Aorta (tissue), 5 donors: Measurements from ENCODE around the gene TMEM233. TPM values are rescaled to one million over a fixed set of nuclear protein-coding genes. Genes with fewer than 3 reads are reported as not detected.
"Not testable (repeated sequence)": the region's sequence is repeated elsewhere in the genome, so short reads cannot be mapped to it uniquely, and the experiment has no call there.

Experiments used
- ATAC-seq: fragments of 200-7000 bp; cut with Tn5 transposase; one replicate; pipeline ENCODE4 v1.9.1; 2022; ENCODE audit warnings: moderate library complexity; ENCODE audit not compliant: low FRiP score
- DNase-seq, 2 donors: peaks; one replicate each; pipeline ENCODE4 v3.0.0-alpha.2; 2020
- H3K27ac ChIP-seq, 2 donors: one replicate each; pipeline ENCODE4 v1.5.1; 2013; ENCODE audit warnings: low read length in 2 of 2, mild to moderate bottlenecking in 2 of 2, moderate library complexity in 2 of 2, control low read depth in 1 of 2, inconsistent platforms in 1 of 2, low read depth in 1 of 2
- H3K27me3 ChIP-seq, 2 donors: one replicate each; pipeline ENCODE4 v1.6.1; 2013; ENCODE audit warnings: control low read depth in 1 of 2, low read length in 1 of 2, mild to moderate bottlenecking in 1 of 2, moderate library complexity in 1 of 2; ENCODE audit not compliant: insufficient read depth in 2 of 2, control insufficient read depth in 1 of 2
- H3K36me3 ChIP-seq, 2 donors: one replicate each; pipeline ENCODE4 v1.6.1; 2013; ENCODE audit warnings: control low read depth in 1 of 2, low read length in 1 of 2, mild to moderate bottlenecking in 1 of 2; ENCODE audit not compliant: insufficient read depth in 2 of 2, control insufficient read depth in 1 of 2
- H3K4me1 ChIP-seq, 2 donors: one replicate each; pipeline ENCODE4 v1.6.1; 2013; ENCODE audit warnings: low read length in 2 of 2, control low read depth in 1 of 2, mild to moderate bottlenecking in 1 of 2, moderate library complexity in 1 of 2; ENCODE audit not compliant: insufficient read depth in 2 of 2, control insufficient read depth in 1 of 2
- H3K4me3 ChIP-seq, 2 donors: one replicate each; pipeline ENCODE4 v1.5.1; 2013; ENCODE audit warnings: low read length in 2 of 2, control low read depth in 1 of 2, mild to moderate bottlenecking in 1 of 2
- H3K9me3 ChIP-seq: one replicate; pipeline ENCODE4 v1.6.1; 2013; ENCODE audit warnings: mild to moderate bottlenecking, low read length; ENCODE audit not compliant: control insufficient read depth
- WGBS, 2 donors: extraction: QIAGEN DNeasy Blood & Tissue Kit; methylation state at CpG; one replicate each; pipeline ENCODE4 v1.1.7; 2013; 5-methylcytosine and 5-hydroxymethylcytosine counted together
- intact Hi-C, 2 donors: fragments of 100-400 bp; cut with DNase I; formaldehyde crosslinking; loops; one replicate each; pipeline versions ENCODE4 v1.14.2 to v1.15.0; 2022
- polyA plus RNA-seq, 2 donors: library from polyadenylated mRNA; stranded (reverse); fragments of 200-250 nt; gene quantifications; one replicate each; pipeline ENCODE4 v1.2.3, GENCODE V29; 2013
- total RNA-seq, 2 donors: library from RNA; stranded (reverse); fragmentation: NEBNext Ultra II Directional; extraction: Animal tissue kit (Norgen Biotek cat#: 25700); gene quantifications; one replicate each; pipeline ENCODE4 v1.2.1, GENCODE V29; 2021
- donor health status: healthy with polysubstance abuse.
- donor health status: Bipolar disorder and iron deficiency.
- donor health status: DM: no; HTN: no; CAD: no.
- donor health status: DM: no; HTN: no; CAD: no.
- donor health status: DM: yes; HTN: yes; CAD: no.

TMEM233 gene
- total and polyA plus RNA-seq, 4 donors, result 1.0 to 2.5 TPM; not detected in 2

DNA sequence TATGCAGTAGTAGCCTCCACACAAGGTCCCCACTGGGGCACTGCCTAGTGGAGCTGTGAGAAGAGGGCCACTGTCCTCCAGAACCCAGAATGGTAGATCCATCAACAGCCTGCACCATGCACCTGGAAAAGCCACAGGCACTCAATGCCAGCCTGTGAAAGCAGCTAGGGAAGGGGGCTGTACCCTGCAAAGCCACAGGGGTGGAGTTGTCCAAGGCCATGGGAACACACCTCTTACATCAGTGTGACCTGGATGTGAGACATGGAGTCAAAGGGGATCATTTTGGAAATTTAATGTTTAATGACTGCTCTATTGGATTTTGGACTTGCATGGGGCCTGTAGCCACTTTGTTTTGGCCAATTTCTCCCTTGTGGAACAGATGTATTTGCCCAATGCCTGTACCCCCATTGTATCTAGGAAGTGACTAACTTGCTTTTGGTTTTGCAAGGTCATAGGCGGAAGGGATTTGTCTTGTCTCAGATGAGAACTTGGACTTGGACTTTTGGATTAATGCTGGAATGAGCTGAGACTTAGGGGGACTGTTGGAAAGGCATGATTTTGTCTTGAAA lies 24.8 kb downstream of the TMEM233 start:
- H3K4me3 ChIP-seq, ATAC-seq, H3K4me1 ChIP-seq, DNase-seq, H3K9me3 ChIP-seq, H3K27me3 ChIP-seq, H3K27ac ChIP-seq, H3K36me3 ChIP-seq, intact Hi-C loops: not testable (repeated sequence)
- 86 to 91% methylated on average over 1 of the region's 1 CpG for WGBS, 2 donors

DNA sequence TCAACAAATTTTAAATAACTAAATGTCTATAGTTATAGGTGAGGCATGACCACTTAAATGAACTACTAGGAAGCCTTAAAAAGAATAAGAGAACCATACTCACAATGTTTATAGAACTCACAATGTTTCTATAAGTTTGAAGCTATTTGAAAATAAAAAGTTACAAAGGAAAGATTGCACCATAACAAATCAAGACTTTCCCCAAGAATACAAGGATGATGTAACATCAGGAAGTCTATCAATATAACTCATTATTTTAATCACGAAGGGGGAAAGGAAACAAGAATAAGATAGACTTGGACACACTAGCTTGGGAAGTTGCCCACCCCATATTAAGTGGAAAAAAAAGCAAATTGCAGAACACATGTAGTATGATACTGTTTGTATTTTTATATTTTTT lies 26.9 kb downstream of the TMEM233 start:
- Histone ChIP-seq H3K27ac (no peak overlapping the region), H3K4me1 (no peaks in the 10 kb centered on the region), H3K4me3 (no peak overlapping the region), H3K9me3 (no peaks in the 10 kb centered on the region), H3K36me3 (no peaks in the 10 kb centered on the region), H3K27me3 (no peaks in the 10 kb centered on the region)
- ATAC-seq (no peak), DNase-seq (no peak)
- 34 to 51% methylated on average over 1 of the region's 1 CpG for WGBS, 2 donors
- intact Hi-C loops, result no loop called here

DNA sequence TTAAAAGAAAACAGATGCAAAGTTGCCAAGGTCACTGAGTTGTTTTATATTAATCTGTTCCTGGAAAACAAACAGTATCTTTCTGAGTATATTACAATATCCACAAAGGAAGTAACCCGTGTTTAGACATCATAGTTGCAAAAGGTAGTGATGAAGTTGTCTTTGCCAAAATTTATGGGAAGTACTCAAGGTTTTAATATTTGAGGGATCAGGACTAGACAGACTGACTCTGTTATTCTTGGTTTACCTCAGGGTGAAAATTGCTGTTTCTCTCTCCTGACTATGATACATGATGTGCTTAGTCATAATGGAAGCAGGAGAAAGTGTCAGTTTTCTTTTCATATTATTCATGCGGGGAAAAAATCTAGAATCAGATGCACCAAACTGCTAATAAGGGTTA lies 28.3 kb downstream of the TMEM233 start:
- intact Hi-C loops, result no loop called here
- no peaks in the 10 kb centered on the region for H3K4me1 ChIP-seq

DNA sequence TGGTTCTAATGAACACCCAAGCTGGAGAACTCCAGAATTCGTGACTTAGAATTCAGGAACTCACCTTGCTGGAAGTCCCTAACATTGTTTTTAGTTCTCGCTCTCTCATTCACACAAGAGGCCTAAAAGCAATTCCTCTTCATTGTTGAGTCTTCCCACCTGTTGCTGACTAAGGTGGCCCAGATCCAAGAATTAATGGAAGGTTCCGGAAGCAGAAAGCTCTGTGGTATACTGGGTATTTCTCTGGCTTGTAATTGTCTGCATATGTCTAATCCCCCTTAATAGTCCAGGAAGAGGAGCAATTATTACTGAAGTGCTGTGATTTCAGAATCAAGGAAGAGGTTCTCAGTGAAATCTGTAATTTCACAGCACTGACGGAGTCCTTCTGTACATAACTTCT lies 31.4 kb downstream of the TMEM233 start:
- ATAC-seq, result no peak
- 82 to 84% methylated on average over 4 of the region's 4 CpGs for WGBS, 2 donors

More for the DNA sequence above, 28.3 kb downstream of the TMEM233 start:
- DNase-seq (no peak), ATAC-seq (no peak)
- Histone ChIP-seq H3K27me3 (no peaks in the 10 kb centered on the region), H3K9me3 (no peaks in the 10 kb centered on the region), H3K36me3 (no peaks in the 10 kb centered on the region), H3K4me3 (no peak overlapping the region), H3K27ac (no peak overlapping the region)
- WGBS, 2 donors, result 49 to 55% methylated on average over 2 of the region's 2 CpGs

DNA sequence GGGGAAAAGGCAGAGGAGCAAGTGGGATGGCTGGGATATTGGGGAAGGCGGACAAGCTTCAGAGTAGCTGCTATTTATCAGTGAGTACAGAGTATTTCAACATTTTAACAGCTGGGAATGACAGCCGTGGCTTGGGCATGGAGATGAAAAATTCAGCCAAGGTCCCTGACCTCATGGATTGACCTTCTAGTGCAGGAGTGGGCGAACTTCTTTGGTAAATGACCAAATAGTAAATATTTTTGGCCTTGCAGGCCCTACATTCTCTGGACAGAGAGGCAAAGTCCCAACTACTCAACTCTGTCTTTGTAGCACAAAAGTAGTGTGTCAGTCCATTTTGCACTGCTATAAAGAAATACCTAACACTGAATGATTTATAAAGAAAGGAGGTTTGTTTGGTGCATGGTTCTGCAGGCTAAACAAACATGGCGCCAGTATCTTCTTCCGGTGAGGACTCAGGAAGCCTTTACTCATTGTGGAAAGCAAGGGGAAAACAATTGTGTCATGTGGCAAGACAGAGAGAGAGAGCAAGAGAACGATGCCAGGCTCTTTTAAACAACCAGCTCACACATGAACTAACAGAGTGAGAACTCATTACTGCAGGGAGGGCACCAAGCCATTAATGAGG lies 33.6 kb downstream of the TMEM233 start:
- intact Hi-C loops, result no loop called here
- no peak for ATAC-seq
- WGBS, 2 donors, result 69 to 71% methylated on average over 6 of the region's 6 CpGs
- H3K9me3 ChIP-seq, result no peaks in the 10 kb centered on the region
- H3K27ac ChIP-seq, result no peak overlapping the region
- no peaks in the 10 kb centered on the region for H3K27me3 ChIP-seq
- no peak for DNase-seq
- no peaks in the 10 kb centered on the region for H3K36me3 ChIP-seq
- H3K4me3 ChIP-seq, result no peak overlapping the region
- H3K4me1 ChIP-seq, result no peaks in the 10 kb centered on the region

More for the DNA sequence above, 31.4 kb downstream of the TMEM233 start:
- intact Hi-C loops, result no loop called here
- no peak for DNase-seq
- Histone ChIP-seq H3K4me1 (no peaks in the 10 kb centered on the region), H3K9me3 (no peaks in the 10 kb centered on the region), H3K27me3 (no peaks in the 10 kb centered on the region), H3K36me3 (no peaks in the 10 kb centered on the region), H3K27ac (no peak overlapping the region), H3K4me3 (no peak overlapping the region)

DNA sequence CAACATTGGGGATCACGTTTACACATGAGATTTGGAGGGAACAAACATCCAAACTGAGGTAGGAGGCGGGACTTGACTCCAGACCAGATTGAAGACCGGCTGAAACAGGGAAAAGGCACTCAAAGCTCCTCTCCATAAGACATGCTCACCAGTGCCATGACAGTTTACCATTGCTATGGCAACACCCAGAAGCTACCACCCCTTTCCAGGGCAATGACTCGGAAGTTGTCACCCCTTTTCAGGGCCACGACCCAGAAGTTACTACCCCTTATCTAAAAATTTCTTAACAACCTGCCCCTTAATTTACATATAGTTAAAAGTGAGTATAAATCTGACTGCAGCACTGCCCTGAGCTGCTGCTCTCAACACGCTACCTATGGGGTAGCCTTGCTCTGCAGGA lies 34.1 kb downstream of the TMEM233 start:
- DNase-seq (no peak), ATAC-seq (no peak)
- Histone ChIP-seq H3K4me1 (no peaks in the 10 kb centered on the region), H3K36me3 (no peaks in the 10 kb centered on the region), H3K27me3 (no peaks in the 10 kb centered on the region), H3K9me3 (no peaks in the 10 kb centered on the region), H3K27ac (no peak overlapping the region), H3K4me3 (no peak overlapping the region)
- intact Hi-C loops, result no loop called here
- 78 to 81% methylated on average over 6 of the region's 6 CpGs for WGBS, 2 donors

DNA sequence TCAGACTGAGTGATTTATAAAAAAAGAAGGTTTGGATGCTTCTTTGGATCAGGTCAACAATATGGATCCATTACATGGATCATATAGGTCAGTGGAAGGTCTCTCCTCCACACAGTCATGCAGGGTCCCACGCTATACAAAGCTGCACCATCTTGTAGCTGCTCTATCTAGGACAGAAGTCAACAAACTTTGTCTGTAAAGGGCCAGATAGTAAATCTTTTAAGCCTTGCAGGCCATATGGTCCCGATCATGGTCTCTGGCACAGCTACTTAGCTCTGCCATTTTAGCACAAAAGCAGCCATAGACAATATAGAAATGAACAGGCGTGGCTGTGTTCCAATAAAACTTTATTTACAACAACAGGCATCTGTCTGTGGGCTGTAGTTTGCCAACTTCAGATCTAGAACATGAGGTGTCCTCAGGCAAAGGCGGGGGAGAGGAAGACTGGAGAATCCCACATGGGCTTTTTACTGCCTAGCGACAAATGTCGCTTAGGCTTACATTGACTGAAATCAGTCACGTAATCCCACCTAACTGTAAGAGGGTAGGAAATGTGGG lies 36.7 kb downstream of the TMEM233 start:
- H3K36me3 ChIP-seq, result no peaks in the 10 kb centered on the region
- DNase-seq (no peak), ATAC-seq (no peak)
- no peaks in the 10 kb centered on the region for H3K27me3 ChIP-seq
- intact Hi-C loops, result no loop called here
- no peaks in the 10 kb centered on the region for H3K4me1 ChIP-seq
- 87 to 88% methylated on average over 7 of the region's 7 CpGs for WGBS, 2 donors
- H3K27ac ChIP-seq, result no peak overlapping the region
- no peak overlapping the region for H3K4me3 ChIP-seq
- no peaks in the 10 kb centered on the region for H3K9me3 ChIP-seq

DNA sequence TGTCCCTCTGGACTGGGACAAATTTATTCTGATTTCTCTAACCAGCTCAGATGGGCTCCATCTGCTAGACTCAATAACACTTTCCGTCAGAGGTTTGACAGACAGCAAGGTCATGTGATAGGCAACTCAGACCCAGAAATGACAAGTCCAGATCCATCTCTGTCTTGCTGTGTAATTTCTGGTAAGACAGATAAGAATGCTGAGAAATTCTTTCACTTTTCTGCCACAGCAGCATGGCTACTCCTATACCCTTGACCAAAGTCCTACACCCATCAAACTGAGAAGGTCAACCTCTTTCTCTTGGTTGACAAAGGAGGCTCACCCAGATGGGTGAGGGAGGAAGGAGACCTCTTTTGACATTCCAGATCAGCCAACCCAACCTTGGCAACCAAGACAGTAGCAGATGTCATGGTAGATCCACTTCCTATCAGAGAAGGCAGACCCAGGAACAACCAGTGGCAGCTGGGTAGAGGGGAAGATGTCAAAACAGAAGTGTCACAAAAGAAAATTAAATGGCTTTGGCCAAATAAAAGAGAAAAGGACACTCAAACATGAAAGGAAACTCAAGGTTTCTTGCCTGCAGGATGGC lies 37.5 kb downstream of the TMEM233 start:
- DNase-seq (no peak), ATAC-seq (no peak)
- no peak overlapping the region for H3K27ac ChIP-seq
- intact Hi-C loops, result no loop called here
- 37 to 47% methylated on average over 1 of the region's 1 CpG for WGBS, 2 donors
- peaks cover 0 to 1% of the 10 kb centered on the region in 2 donors for H3K27me3 ChIP-seq
- H3K9me3 ChIP-seq, result no peaks in the 10 kb centered on the region
- H3K4me3 ChIP-seq, result no peak overlapping the region
- no peaks in the 10 kb centered on the region for H3K4me1 ChIP-seq
- H3K36me3 ChIP-seq, result no peaks in the 10 kb centered on the region
